HG02870 (cell line): ENCODE measurements around the gene KDELR1.
"Not testable (repeated sequence)": the region's sequence is repeated elsewhere in the genome, so short reads cannot be mapped to it uniquely, and the experiment has no call there.

Source experiments
- ATAC-seq: cut with Tn5 transposase; IDR thresholded peaks from one replicate; pipeline ENCODE4 v1.9.1; 2021; ENCODE audit warnings: mild to moderate bottlenecking, moderate library complexity; ENCODE audit not compliant: unreplicated experiment

KDELR1 gene

GRCh38 chr19:48398102-48398374 lies 6.7 kb upstream of the KDELR1 start:
- no peak for ATAC-seq

GRCh38 chr19:48397263-48398101 lies 6.1 kb upstream of the KDELR1 start:
- no peak for ATAC-seq

- ATAC-seq = no peak
These were observed 5.4 kb upstream of the KDELR1 start for GRCh38 chr19:48396824-48397176.

- no peak for ATAC-seq
These were observed 4.9 kb upstream of the KDELR1 start for GRCh38 chr19:48396016-48396823.

GRCh38 chr19:48395499-48395898 lies 4.1 kb upstream of the KDELR1 start:
- ATAC-seq = no peak

GRCh38 chr19:48395170-48395455 lies 3.8 kb upstream of the KDELR1 start:
- ATAC-seq = no peak

- no peak for ATAC-seq
These were observed 3.2 kb upstream of the KDELR1 start for GRCh38 chr19:48394331-48395169.

GRCh38 chr19:48393559-48394330 lies 2.4 kb upstream of the KDELR1 start, which contains the start of gene GRIN2D:
TSS of gene GRIN2D (plus strand) at chr19:48393668. CDS start at chr19:48398393, 4,725 bp downstream.
- no peak for ATAC-seq

GRCh38 chr19:48392860-48393558 lies 1.7 kb upstream of the KDELR1 start:
- ATAC-seq = no peak

GRCh38 chr19:48392006-48392344 lies 624 bp upstream of the KDELR1 start:
- ATAC-seq = not testable (repeated sequence)

GRCh38 chr19:48390188-48391099 lies 907 bp downstream of the KDELR1 start:
- no peak for ATAC-seq

- ATAC-seq = no peak
These were observed 4.4 kb downstream of the KDELR1 start for GRCh38 chr19:48386981-48387380.

GRCh38 chr19:48385461-48386087 lies 5.8 kb downstream of the KDELR1 start:
- no peak for ATAC-seq

GRCh38 chr19:48382286-48382685 lies 9.1 kb downstream of the KDELR1 start:
- ATAC-seq = no peak

- no peak for ATAC-seq
These were observed 10.0 kb downstream of the KDELR1 start for GRCh38 chr19:48381178-48381950.

GRCh38 chr19:48379058-48379457 lies 12.3 kb downstream of the KDELR1 start:
- no peak for ATAC-seq

- ATAC-seq = no peak
These were observed 13.2 kb downstream of the KDELR1 start for GRCh38 chr19:48378194-48378570.

- ATAC-seq = no peak
These were observed 17.8 kb downstream of the KDELR1 start for GRCh38 chr19:48373567-48373966.
